Progenitor cell of endocrine pancreas (in vitro differentiated cells): ENCODE data around the gene FBN3. TPM values are rescaled to one million over a fixed set of nuclear protein-coding genes. Genes with fewer than 3 reads are reported as not detected.

Source experiments
- DNase-seq: peaks from one replicate; pipeline ENCODE4 v3.0.0; 2021; ENCODE audit warnings: low spot score; ENCODE audit not compliant: unreplicated experiment
- H3K27ac Mint-ChIP-seq: 2 replicates; pipeline ENCODE4 v1.8.0; 2021; ENCODE audit warnings: mild to moderate bottlenecking, moderate library complexity, mixed read lengths
- H3K27me3 Mint-ChIP-seq: 2 replicates; pipeline ENCODE4 v1.8.0; 2021; ENCODE audit warnings: mixed read lengths
- H3K36me3 Mint-ChIP-seq: 2 replicates; pipeline ENCODE4 v1.8.0; 2022; ENCODE audit warnings: mixed read lengths; ENCODE audit not compliant: insufficient read depth
- H3K4me1 Mint-ChIP-seq: 2 replicates; pipeline ENCODE4 v1.8.0; 2021; ENCODE audit warnings: low read depth, mixed read lengths
- H3K4me3 Mint-ChIP-seq: 2 replicates; pipeline ENCODE4 v1.8.0; 2021; ENCODE audit warnings: low read depth, mild to moderate bottlenecking, moderate library complexity, mixed read lengths
- H3K9me3 Mint-ChIP-seq: 2 replicates; pipeline ENCODE4 v1.8.0; 2021; ENCODE audit warnings: low read depth, mixed read lengths
- total RNA-seq: library from RNA; stranded (reverse); gene quantifications from 2 replicates; pipeline ENCODE4 v1.2.1, GENCODE V29; 2021
- TF ChIP-seq, protein P1 (sequence below): fragments of 200-600 bp; sonication (generic); IDR thresholded peaks from one replicate; pipeline ENCODE4 v1.5.0; 2021; ENCODE audit warnings: antibody characterized with exemption, mild to moderate bottlenecking; ENCODE audit not compliant: unreplicated experiment

The FBN3 gene
- total RNA-seq, 1 donor from 2014 or later = 121 TPM

DNA sequence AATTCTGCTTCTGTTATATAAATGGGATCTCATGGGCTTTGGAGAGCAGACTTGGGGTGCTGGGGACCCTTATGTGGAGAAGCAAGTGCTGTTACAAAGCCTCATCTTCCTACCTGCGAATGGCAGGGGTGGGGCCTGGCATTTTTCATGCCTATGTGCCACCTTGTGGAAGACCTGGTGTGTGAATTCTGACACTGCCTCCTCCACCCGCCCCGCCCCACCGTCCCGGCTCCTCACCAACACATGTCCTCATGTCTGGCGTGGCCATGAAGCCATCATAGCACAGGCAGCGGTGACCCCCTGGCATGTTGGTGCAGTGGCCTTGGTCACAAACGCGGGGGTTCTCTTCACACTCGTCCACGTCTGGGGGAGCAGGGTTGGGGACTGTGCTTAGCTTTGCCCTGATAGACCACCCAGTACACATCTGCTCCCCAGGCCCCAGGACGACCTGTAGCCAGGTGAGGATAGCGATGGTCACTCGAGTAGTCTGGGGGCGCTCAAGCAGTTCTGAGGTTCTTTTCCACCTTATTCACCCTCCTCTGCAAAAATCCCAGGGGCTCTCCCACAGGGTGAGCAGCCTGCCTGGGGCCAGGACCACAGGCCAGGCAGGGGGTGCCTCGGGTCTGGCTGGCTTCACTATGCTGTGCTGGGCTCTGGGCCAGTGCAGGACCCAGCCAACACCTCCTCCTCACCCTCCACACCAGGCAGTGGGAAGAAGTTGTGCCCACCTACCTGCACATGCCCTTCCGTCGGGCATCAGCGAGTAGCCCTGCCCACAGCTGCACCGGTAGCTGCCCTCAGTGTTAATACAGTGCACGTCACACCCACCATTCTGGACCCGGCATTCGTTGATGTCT is 32.7 kb downstream of the FBN3 start:
- no peaks in the 10 kb centered on the region for H3K4me1 Mint-ChIP-seq
- H3K36me3 Mint-ChIP-seq = peaks cover 10% of the 10 kb centered on the region
- H3K9me3 Mint-ChIP-seq = no peaks in the 10 kb centered on the region
- no peaks in the 10 kb centered on the region for H3K27me3 Mint-ChIP-seq
- TF ChIP-seq, protein P1, sequence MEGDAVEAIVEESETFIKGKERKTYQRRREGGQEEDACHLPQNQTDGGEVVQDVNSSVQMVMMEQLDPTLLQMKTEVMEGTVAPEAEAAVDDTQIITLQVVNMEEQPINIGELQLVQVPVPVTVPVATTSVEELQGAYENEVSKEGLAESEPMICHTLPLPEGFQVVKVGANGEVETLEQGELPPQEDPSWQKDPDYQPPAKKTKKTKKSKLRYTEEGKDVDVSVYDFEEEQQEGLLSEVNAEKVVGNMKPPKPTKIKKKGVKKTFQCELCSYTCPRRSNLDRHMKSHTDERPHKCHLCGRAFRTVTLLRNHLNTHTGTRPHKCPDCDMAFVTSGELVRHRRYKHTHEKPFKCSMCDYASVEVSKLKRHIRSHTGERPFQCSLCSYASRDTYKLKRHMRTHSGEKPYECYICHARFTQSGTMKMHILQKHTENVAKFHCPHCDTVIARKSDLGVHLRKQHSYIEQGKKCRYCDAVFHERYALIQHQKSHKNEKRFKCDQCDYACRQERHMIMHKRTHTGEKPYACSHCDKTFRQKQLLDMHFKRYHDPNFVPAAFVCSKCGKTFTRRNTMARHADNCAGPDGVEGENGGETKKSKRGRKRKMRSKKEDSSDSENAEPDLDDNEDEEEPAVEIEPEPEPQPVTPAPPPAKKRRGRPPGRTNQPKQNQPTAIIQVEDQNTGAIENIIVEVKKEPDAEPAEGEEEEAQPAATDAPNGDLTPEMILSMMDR = no peak
- no peak overlapping the region for H3K27ac Mint-ChIP-seq
- no peak overlapping the region for H3K4me3 Mint-ChIP-seq
- no peak for DNase-seq

DNA sequence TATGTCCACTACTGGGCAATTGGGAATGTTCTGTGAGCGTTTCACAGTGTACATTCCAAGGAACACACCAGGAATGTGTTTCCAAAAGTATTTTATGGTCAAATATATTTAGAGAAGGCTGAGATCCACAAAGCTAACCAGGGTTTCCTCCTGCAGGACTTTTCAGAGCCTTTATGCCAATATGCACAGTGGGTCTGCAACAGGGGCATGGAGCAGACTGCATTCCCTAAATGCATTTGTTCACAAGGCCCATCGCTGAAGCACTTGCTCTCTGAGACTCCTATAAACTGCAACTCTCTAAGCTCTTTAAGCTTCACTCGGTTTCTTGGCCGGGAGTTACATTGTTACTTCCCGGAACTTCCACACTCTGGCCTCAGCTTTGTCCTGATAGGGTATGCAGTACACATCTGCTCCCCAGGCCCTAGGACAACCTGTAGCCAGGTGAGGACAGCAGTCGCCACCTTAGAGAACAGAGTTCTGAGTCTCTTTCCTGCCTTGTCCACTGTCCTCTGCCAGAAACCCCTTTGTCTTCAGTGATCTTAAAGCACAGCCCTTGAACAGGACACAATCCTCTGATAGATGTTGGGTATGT is 33.5 kb downstream of the FBN3 start:
- no peak overlapping the region for H3K4me3 Mint-ChIP-seq

DNA sequence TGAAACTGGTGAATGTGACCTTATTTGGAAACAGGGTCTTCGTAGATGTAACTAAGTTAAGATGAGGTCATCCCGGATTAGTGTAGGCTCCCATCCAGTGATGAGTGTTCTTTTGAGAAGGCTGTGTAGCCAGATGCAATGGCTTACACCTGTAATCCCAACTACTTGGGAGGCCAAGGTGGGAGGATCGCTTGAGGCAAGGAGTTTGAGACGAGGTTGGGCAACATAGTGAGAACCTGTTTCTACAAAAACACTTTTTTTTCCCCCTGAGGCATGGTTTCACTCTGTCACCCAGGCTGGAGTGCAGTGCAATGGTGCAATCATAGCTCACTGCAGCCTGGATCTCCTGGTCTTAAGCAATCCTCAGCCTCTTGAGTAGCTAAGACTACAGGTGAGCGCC is 36.4 kb downstream of the FBN3 start:
- Mint-ChIP-seq H3K27me3 (no peaks in the 10 kb centered on the region), H3K27ac (no peak overlapping the region), H3K4me1 (no peaks in the 10 kb centered on the region), H3K9me3 (no peaks in the 10 kb centered on the region), H3K4me3 (no peak overlapping the region), H3K36me3 (peaks cover 20% of the 10 kb centered on the region)
- TF ChIP-seq, protein P1 = no peak
- DNase-seq = no peak

More for the DNA sequence above, 33.5 kb downstream of the FBN3 start:
- Mint-ChIP-seq H3K4me1 (no peaks in the 10 kb centered on the region), H3K36me3 (peaks cover 12% of the 10 kb centered on the region), H3K27ac (no peak overlapping the region), H3K9me3 (no peaks in the 10 kb centered on the region), H3K27me3 (no peaks in the 10 kb centered on the region)
- TF ChIP-seq, protein P1 = no peak
- no peak for DNase-seq

DNA sequence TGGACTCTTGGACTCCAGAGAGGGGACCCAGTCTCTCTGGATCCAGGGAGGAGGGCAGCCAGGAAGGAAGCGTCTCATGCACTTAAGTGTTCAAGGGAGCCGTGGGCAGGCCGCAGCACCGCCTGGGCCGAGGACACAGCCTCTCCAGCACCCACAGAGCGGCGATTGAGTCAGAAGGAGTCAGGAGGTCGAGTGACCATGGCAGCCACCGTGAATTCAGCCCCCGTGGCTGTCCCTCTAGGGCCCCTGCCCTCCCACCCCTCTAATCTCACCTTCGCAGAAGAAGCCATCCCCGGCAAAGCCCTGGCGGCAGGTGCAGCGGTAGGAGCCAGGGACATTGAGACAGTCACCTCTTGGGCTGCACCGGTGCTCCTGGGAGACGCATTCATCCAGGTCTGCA is 38.0 kb downstream of the FBN3 start:
- peaks cover 20% of the 10 kb centered on the region for H3K36me3 Mint-ChIP-seq
- no peaks in the 10 kb centered on the region for H3K27me3 Mint-ChIP-seq
- no peak overlapping the region for H3K4me3 Mint-ChIP-seq
- H3K9me3 Mint-ChIP-seq = no peaks in the 10 kb centered on the region
- no peaks in the 10 kb centered on the region for H3K4me1 Mint-ChIP-seq
- H3K27ac Mint-ChIP-seq = no peak overlapping the region
- DNase-seq = no peak
- TF ChIP-seq, protein P1 = no peak

DNA sequence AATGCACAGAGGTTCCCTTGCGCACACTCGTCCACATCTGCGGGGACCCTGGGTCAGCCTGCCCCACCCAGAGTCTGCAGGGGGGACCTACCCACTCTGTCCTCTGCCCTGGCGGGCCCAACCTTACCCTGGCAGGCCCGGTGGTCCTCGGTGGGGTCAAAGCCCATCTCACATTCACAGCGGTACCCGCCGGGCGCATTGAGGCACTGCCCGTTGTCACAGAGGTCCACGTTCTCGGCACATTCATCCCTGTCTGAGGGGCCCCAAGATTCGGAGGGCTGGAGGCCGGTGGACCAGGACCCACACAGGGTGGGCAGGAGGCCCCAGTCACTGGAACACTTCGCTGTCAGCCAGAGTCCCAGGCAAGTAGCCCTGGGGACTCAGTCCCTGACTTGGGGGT is 38.5 kb downstream of the FBN3 start:
- H3K4me1 Mint-ChIP-seq = no peaks in the 10 kb centered on the region
- no peaks in the 10 kb centered on the region for H3K27me3 Mint-ChIP-seq
- H3K36me3 Mint-ChIP-seq = peaks cover 20% of the 10 kb centered on the region
- no peak overlapping the region for H3K27ac Mint-ChIP-seq
- H3K9me3 Mint-ChIP-seq = no peaks in the 10 kb centered on the region
- TF ChIP-seq, protein P1 = no peak
- no peak overlapping the region for H3K4me3 Mint-ChIP-seq
- DNase-seq = no peak
